Effector memory CD8-positive, alpha-beta T cell (primary cell): Measurements from ENCODE around the gene LDLRAD4.

Experiments used
- ATAC-seq: fragments of 150-1000 bp; cut with Tn5 transposase; replicated peaks from 2 replicates; pipeline ENCODE4 v1.10.0; 2021; ENCODE audit warnings: mild to moderate bottlenecking, moderate library complexity
- DNase-seq, 3 experiments: peaks; one replicate each; pipeline ENCODE4 v3.0.0; 2021
- H3K27ac Mint-ChIP-seq, 2 donors: one replicate each; pipeline ENCODE4 v1.8.0; 2022; ENCODE audit warnings: mild to moderate bottlenecking in 2 of 2, mixed read lengths in 2 of 2, moderate library complexity in 2 of 2
- H3K27me3 Mint-ChIP-seq, 2 donors: one replicate each; pipeline ENCODE4 v1.8.0; 2022; ENCODE audit warnings: mixed read lengths in 2 of 2
- H3K36me3 Mint-ChIP-seq: one replicate; pipeline ENCODE4 v1.8.0; 2022; ENCODE audit warnings: mild to moderate bottlenecking, moderate library complexity, mixed read lengths; ENCODE audit not compliant: insufficient read depth
- H3K4me1 Mint-ChIP-seq, 2 donors: one replicate each; pipeline ENCODE4 v1.8.0; 2022; ENCODE audit warnings: low read depth in 2 of 2, mixed read lengths in 2 of 2
- H3K4me3 Mint-ChIP-seq, 2 donors: one replicate each; pipeline ENCODE4 v1.8.0; 2022; ENCODE audit warnings: mild to moderate bottlenecking in 2 of 2, mixed read lengths in 2 of 2, moderate library complexity in 2 of 2
- H3K9me3 Mint-ChIP-seq, 2 donors: one replicate each; pipeline ENCODE4 v1.8.0; 2022; ENCODE audit warnings: mixed read lengths in 2 of 2

The LDLRAD4 gene

DNA sequence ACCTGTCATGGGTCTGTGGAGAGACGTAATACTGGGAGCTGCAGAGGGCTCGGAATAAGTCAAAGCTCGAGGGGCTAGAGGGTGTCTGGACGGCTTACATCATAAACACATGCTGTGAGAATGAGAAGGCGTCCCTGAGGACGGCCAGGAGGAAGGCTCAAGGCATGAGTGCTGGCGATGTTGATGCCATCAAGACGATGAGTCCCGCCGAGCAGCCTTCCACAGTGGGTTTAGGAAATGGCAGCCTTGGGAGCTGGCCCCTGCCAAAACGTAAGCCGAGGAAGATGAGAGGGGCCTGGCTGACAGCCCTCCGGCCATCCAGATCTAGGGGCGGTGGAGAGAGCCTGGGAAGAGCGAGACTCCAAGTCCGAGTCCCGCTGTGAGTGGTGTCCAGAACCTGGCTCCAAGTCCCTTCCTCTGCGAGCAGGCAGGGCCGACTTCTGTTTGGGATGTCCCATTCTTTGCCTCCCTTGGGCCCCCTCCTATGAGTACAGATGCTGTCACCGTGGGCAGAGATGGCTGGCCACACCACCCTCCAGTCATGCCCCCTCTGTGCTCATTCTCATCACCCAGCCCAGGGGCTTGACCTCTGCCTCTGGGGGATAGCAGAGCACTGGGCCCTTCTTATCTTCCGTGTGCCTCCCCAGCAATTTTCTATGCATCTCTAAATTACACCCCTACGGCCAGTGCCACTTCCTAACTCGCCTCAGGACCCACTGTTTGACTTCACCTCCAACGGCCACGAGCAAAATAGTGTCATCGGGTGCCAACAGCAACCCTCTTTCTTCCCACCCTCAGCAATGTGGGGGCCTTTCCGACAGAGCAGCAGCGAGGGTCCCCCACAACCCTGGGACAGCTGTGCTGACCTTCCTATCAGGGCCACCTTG, 332.1 kb downstream of the LDLRAD4 start:
- no peak for ATAC-seq
- peaks cover 5 to 12% of the 10 kb centered on the region in 2 donors for H3K4me1 Mint-ChIP-seq
- H3K4me3 Mint-ChIP-seq, result no peak overlapping the region

DNA sequence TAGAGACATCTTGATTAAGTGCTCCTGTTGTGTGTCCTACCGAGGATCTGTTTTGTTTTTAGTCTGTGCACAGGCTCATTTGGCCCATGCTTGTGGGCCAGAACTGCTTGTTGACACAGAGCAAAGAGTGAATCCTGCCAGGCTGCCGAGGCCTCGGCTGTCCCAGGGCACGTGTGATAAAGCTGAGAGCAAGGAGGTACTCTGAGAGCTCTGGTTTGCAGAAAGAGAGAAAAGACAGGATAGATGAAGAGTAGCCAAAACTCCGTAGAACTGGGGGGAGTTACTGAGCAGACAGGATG, 332.7 kb downstream of the LDLRAD4 start:
- H3K36me3 Mint-ChIP-seq, result no peaks in the 10 kb centered on the region
- ATAC-seq (no peak), DNase-seq (no peak)
- H3K4me3 Mint-ChIP-seq, result no peak overlapping the region
- H3K9me3 Mint-ChIP-seq, result no peaks in the 10 kb centered on the region
- peaks cover 5 to 13% of the 10 kb centered on the region in 2 donors for H3K4me1 Mint-ChIP-seq
- no peaks in the 10 kb centered on the region for H3K27me3 Mint-ChIP-seq
- H3K27ac Mint-ChIP-seq, result no peak overlapping the region

More for the DNA sequence above, 332.1 kb downstream of the LDLRAD4 start:
- Mint-ChIP-seq H3K9me3 (no peaks in the 10 kb centered on the region), H3K27ac (no peak overlapping the region), H3K36me3 (no peaks in the 10 kb centered on the region), H3K27me3 (no peaks in the 10 kb centered on the region)
- no peak for DNase-seq

GRCh38 chr18:13551841-13552733, 333.5 kb downstream of the LDLRAD4 start:
- Mint-ChIP-seq H3K27me3 (no peaks in the 10 kb centered on the region), H3K4me3 (no peak overlapping the region), H3K9me3 (no peaks in the 10 kb centered on the region), H3K4me1 (peaks cover 5 to 16% of the 10 kb centered on the region in 2 donors), H3K27ac (no peak overlapping the region), H3K36me3 (no peaks in the 10 kb centered on the region)
- DNase-seq, result no peak
- ATAC-seq, result no peak

- Mint-ChIP-seq H3K27me3 (no peaks in the 10 kb centered on the region), H3K36me3 (no peaks in the 10 kb centered on the region), H3K27ac (no peak overlapping the region), H3K4me1 (peaks cover 5 to 18% of the 10 kb centered on the region in 2 donors), H3K4me3 (no peak overlapping the region), H3K9me3 (no peaks in the 10 kb centered on the region)
- DNase-seq (no peak), ATAC-seq (no peak)
Measured at GRCh38 chr18:13553449-13553848, 334.9 kb downstream of the LDLRAD4 start.

- Mint-ChIP-seq H3K4me1 (peaks cover 5 to 18% of the 10 kb centered on the region in 2 donors), H3K27ac (no peak overlapping the region), H3K9me3 (no peaks in the 10 kb centered on the region), H3K27me3 (no peaks in the 10 kb centered on the region), H3K36me3 (no peaks in the 10 kb centered on the region), H3K4me3 (no peak overlapping the region)
- no peak for DNase-seq
- ATAC-seq, result no peak
Measured at GRCh38 chr18:13555192-13555591, 336.6 kb downstream of the LDLRAD4 start.

DNA sequence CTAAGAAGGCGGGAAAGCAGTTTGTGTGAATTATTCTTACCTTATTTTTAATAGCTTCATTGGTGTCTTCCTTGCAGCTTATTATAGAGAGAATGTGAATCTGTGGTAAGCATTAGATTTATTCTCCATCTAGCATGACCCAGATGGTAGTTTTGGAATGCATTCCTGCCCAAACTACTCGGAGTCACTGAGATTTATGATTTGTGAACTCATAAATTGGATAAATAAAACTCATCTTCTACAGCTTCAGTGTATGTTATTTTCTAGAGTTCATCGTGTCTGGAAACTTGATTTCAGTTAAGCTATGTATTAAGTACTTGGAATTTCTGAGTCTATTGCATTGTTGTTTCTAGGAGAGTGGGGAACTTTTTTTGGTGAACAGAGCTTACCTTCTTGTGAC, 337.3 kb downstream of the LDLRAD4 start:
- H3K4me1 Mint-ChIP-seq, result peaks cover 5 to 18% of the 10 kb centered on the region in 2 donors
- no peak overlapping the region for H3K4me3 Mint-ChIP-seq
- ATAC-seq (no peak), DNase-seq (no peak)
- H3K27me3 Mint-ChIP-seq, result no peaks in the 10 kb centered on the region
- H3K9me3 Mint-ChIP-seq, result no peaks in the 10 kb centered on the region
- H3K27ac Mint-ChIP-seq, result peak overlapping the region in 1 of 2 donors; percentile 59
- no peaks in the 10 kb centered on the region for H3K36me3 Mint-ChIP-seq

- ATAC-seq (no peak), DNase-seq (no peak)
- no peaks in the 10 kb centered on the region for H3K9me3 Mint-ChIP-seq
- peaks cover 0 to 13% of the 10 kb centered on the region in 2 donors for H3K4me1 Mint-ChIP-seq
- H3K4me3 Mint-ChIP-seq, result no peak overlapping the region
- H3K36me3 Mint-ChIP-seq, result no peaks in the 10 kb centered on the region
- H3K27me3 Mint-ChIP-seq, result no peaks in the 10 kb centered on the region
- no peak overlapping the region for H3K27ac Mint-ChIP-seq
Measured at GRCh38 chr18:13556502-13556901, 337.9 kb downstream of the LDLRAD4 start.

DNA sequence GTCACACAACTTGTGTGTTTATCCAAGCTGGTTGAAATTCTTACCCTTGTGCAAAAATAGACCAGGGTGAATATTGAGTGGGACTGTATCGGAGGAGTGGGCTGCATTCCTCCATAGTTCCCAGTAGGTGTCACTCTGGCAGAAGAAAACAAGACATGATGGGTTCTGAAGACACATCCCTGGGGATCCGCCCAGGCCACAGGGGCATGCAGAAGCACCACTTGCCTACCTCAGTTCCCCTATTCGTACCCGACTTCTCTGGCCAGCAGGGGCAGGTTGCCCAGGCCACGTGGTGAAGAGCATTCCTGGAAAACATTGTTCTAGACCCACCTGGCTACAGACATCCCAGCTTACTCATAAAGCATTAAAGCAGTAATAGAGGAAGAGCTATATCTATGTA, 339.6 kb downstream of the LDLRAD4 start:
- peak in 1 of 3 experiments; percentile 6 for DNase-seq
- no peak overlapping the region for H3K27ac Mint-ChIP-seq
- ATAC-seq, result peak; percentile 46
- no peak overlapping the region for H3K4me3 Mint-ChIP-seq
- peaks cover 5 to 12% of the 10 kb centered on the region in 2 donors for H3K4me1 Mint-ChIP-seq
- H3K9me3 Mint-ChIP-seq, result no peaks in the 10 kb centered on the region
- no peaks in the 10 kb centered on the region for H3K36me3 Mint-ChIP-seq
- H3K27me3 Mint-ChIP-seq, result no peaks in the 10 kb centered on the region

DNA sequence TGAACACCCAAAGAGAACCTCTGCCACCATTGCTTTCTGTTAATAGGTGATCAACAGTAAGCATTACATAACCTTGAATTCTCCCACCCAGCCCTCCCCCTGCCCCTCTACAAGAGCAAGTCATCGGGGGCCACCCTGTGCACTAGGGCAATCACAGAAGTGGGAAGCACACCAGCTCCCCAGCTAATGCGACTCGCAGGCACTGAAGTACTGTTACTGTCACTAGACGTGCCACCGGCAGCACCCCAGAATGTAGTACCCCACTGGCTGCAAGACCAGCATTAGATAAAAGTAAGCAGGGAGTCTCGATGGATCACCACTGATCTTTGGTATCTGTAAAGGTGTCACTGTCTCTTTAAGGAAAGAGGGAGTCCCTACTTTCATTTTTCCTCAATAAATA, 340.2 kb downstream of the LDLRAD4 start:
- no peak for DNase-seq
- Mint-ChIP-seq H3K27me3 (no peaks in the 10 kb centered on the region), H3K4me1 (peaks cover 5 to 10% of the 10 kb centered on the region in 2 donors), H3K27ac (no peak overlapping the region), H3K9me3 (no peaks in the 10 kb centered on the region), H3K4me3 (no peak overlapping the region), H3K36me3 (no peaks in the 10 kb centered on the region)
- ATAC-seq, result no peak

DNA sequence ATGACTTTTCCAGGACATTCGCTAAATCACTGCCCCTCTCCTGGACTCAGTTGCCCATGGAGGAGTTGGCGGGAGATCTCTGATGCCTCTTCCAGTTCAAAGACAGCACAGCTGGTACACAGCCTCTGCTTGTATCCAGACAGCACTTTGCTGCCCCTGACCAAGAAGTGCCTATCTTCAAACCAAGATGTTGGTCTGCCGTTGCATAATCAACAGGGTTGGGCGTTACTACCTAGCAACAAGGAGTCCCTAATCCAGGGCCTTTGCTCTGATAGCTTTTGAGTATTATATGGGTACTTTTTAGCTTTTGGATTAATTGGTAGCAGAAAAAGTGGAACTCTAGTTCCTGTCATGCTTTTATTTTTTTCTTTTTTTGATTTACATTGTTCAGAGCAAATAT, 341.2 kb downstream of the LDLRAD4 start:
- no peak for DNase-seq
- Mint-ChIP-seq H3K9me3 (no peaks in the 10 kb centered on the region), H3K4me1 (peaks cover 5 to 10% of the 10 kb centered on the region in 2 donors), H3K27me3 (no peaks in the 10 kb centered on the region), H3K27ac (no peak overlapping the region), H3K4me3 (no peak overlapping the region), H3K36me3 (no peaks in the 10 kb centered on the region)
- ATAC-seq, result no peak

- H3K4me3 Mint-ChIP-seq, result no peak overlapping the region
- no peaks in the 10 kb centered on the region for H3K36me3 Mint-ChIP-seq
- peaks cover 5 to 10% of the 10 kb centered on the region in 2 donors for H3K4me1 Mint-ChIP-seq
- H3K27me3 Mint-ChIP-seq, result no peaks in the 10 kb centered on the region
- no peak overlapping the region for H3K27ac Mint-ChIP-seq
- no peaks in the 10 kb centered on the region for H3K9me3 Mint-ChIP-seq
- DNase-seq (no peak), ATAC-seq (no peak)
Measured at GRCh38 chr18:13560306-13560705, 341.7 kb downstream of the LDLRAD4 start.

DNA sequence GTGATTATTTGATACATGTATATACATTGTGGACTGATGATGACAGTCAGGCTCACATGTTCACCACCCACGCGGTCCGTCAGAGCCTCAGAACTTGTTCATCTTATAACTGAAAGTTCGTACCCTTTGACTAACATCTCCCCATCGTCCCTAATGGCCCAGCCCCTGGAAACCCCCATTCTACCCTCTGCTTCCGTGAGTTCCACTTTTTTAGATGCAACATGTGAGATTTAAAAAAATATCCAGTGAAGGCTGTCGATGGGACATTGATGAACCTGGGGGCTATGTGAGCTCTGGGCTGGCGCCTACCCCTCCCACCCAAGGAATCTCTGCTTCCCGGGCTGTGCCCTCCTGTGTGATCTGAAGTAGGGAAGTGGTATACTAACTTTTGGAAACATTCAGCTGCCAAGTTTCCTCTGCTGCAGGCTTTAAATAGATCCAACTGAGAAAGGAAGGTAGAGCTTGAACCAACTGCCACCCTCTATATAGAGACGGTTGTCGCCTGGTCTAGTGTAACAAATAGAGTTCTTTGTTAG, 344.0 kb downstream of the LDLRAD4 start:
- no peak for DNase-seq
- peak; percentile 66 for ATAC-seq
- no peak overlapping the region for H3K4me3 Mint-ChIP-seq
- H3K4me1 Mint-ChIP-seq, result peaks cover 12 to 18% of the 10 kb centered on the region in 2 donors
- no peaks in the 10 kb centered on the region for H3K27me3 Mint-ChIP-seq
- H3K36me3 Mint-ChIP-seq, result no peaks in the 10 kb centered on the region
- peak overlapping the region in 1 of 2 donors; percentile 89 for H3K27ac Mint-ChIP-seq
- H3K9me3 Mint-ChIP-seq, result no peaks in the 10 kb centered on the region

DNA sequence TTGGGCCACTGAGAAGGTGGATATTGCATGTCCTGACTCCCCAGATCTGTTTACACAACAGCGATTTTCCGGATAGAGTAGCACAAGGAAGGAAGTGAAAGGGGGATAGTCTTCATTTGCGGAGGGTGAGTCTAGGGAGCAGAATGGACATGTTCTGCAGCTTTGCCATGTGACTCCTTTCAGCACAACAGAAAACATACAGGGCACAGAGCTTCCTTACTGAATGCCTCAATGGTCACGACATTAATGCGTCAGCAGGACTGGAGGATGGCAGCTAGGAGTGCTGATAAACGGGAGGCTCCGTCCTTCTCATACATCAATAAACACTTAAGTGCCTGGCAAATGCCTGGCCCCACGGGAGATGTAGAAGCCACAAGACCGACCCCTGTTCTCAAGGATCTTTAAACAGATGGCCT, 344.8 kb downstream of the LDLRAD4 start:
- no peak for ATAC-seq
- DNase-seq, result no peak
- Mint-ChIP-seq H3K27me3 (no peaks in the 10 kb centered on the region), H3K36me3 (no peaks in the 10 kb centered on the region), H3K4me1 (peaks cover 12 to 18% of the 10 kb centered on the region in 2 donors), H3K4me3 (no peak overlapping the region), H3K9me3 (no peaks in the 10 kb centered on the region), H3K27ac (peak overlapping the region in 1 of 2 donors; percentile 89)
